GM21515 (cell line): ENCODE measurements around the gene TRAPPC2L.
A peak's percentile ranks its signal among the peaks of the same experiment; 100 is the strongest.

ENCODE experiments used
- ATAC-seq: cut with Tn5 transposase; IDR thresholded peaks from one replicate; pipeline ENCODE4 v1.9.1; 2021; ENCODE audit not compliant: unreplicated experiment

Gene TRAPPC2L, protein sequence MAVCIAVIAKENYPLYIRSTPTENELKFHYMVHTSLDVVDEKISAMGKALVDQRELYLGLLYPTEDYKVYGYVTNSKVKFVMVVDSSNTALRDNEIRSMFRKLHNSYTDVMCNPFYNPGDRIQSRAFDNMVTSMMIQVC

GRCh38 chr16:88856828-88857727 is at the start of gene TRAPPC2L, which contains the start of gene GALNS:
TRAPPC2L (plus strand) TSS chr16:88857127; CDS start chr16:88857151, 24 bp downstream.
GALNS (minus strand) TSS chr16:88856947; CDS start chr16:88856877, 70 bp downstream.
- peak; percentile 64 for ATAC-seq

GRCh38 chr16:88807142-88807625 is 49.7 kb upstream of the TRAPPC2L start:
- ATAC-seq: no peak

GRCh38 chr16:88807626-88808453 is 49.1 kb upstream of the TRAPPC2L start:
- ATAC-seq: no peak

- ATAC-seq: no peak
Measured at GRCh38 chr16:88809068-88809675, 47.8 kb upstream of the TRAPPC2L start.

GRCh38 chr16:88809676-88810165 is 47.2 kb upstream of the TRAPPC2L start:
- ATAC-seq: no peak

DNA sequence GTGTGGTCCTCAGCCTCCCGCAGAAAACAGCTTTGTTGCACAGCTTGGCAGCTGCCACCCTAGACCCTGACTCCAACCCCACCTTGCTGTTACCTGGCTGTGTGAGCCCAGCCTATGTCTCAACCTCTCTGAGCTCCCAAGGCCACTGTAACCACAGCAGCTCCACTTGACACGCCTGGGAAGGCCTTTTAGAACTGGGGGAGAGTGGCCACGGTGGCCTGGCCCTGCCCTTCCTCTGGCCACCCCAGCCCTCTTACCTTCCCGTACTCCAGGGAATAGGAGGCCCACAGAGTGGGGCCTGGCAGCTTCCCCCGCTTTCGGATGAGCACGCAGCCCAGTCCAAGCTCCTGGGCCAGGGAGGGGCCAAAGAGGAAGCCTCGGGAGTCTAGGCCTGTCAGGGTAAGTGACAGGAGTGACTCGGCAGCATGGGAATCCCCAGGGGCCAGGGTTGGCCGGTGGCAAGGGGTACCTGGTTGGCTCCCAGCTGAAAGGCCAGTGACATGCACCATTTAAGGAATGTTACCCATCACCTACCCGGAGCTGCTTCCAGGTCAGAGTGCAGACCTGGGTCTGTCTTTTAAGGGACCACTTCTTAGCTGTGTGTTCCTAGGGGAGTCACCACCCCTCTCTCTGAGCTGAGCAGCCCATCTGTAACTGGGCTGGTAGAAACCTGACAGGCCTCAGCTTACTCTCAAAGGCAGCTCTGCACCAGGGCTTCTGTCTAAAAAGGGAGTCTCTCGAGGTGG is 46.6 kb upstream of the TRAPPC2L start:
- ATAC-seq: no peak

- peak; percentile 47 for ATAC-seq
Measured at GRCh38 chr16:88810912-88811768, 45.8 kb upstream of the TRAPPC2L start.

GRCh38 chr16:88811769-88812512 is 45.0 kb upstream of the TRAPPC2L start, which contains the start of gene APRT:
APRT (minus strand) TSS chr16:88811928; CDS start chr16:88811899, 29 bp downstream.
- peak; percentile 57 for ATAC-seq

GRCh38 chr16:88812513-88813268 is 44.2 kb upstream of the TRAPPC2L start:
- no peak for ATAC-seq

DNA sequence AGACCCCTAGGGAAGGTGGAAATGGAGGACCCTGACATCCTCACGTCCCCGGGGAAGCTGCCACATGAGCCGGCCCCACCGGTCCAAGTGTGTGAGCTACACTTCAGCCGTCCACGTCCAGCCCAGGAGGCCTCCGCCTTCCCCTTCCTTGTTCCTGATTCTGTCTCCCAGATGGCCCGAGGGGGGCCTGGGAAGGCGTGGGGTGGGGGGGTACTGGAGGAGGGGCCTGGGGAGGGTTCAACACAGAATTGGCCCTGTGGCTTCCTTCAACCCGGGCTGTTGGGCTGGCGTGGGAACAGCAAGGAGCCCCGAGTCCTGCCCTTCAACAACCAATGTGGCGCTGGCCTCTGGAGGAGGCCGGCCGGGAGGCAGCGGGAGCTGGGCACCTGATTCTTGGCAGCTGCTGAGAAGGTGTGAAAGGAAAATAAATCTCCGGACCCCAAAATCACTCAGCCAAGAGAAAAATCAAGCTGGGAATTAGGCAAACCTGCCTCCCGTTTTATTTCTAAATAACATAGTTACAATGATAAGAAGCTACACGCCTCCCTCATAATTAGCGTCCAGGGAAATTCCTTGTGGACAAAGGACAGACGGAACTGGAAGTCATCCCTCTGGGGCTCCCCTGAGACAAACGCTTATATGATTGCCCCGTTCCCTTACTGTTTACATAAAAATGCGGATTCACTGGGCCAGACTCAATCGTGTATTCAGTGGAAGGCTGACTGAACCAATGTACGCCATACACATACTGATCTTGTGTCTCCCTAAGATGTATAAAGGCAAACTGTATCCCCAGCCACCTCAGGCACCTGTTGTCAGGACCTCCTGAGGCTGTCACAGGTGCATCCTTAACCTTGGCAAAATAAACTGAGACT is 43.4 kb upstream of the TRAPPC2L start:
- ATAC-seq: no peak

- no peak for ATAC-seq
Measured at GRCh38 chr16:88814144-88814502, 42.8 kb upstream of the TRAPPC2L start.

DNA sequence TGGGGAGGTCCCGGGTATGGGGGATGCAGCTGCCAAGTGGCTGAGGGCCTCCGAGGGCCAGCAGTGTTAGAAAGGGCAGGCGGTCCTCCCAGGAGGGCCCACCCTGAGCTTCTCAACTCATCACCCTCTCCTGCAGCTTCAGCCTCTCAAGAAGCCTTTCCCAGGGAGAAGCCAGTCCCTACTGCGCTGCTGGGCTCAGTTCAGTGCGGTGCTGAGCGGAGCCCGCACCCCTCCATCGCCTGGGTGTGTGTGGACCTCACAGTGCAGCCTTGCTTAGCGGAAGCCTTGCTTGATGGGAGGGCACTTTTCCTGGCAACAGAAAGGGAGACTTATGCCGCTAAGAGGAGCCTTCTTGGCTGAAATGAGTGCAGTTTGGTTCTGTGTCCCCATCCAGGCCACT is 41.7 kb upstream of the TRAPPC2L start:
- ATAC-seq: no peak

GRCh38 chr16:88815901-88816589 is 40.9 kb upstream of the TRAPPC2L start:
- ATAC-seq: no peak

GRCh38 chr16:88816736-88817535 is 40.0 kb upstream of the TRAPPC2L start:
- ATAC-seq: no peak
